Lower leg skin (tissue), 3 donors: ENCODE data around the gene CYB5R4.

Experiments used
- CTCF ChIP-seq, 3 donors: fragments of 450-650 bp; IDR thresholded peaks; one replicate each; pipeline ENCODE4 v1.5.1; 2016; ENCODE audit warnings: antibody characterized with exemption in 3 of 3, mild to moderate bottlenecking in 3 of 3, moderate library complexity in 2 of 3
- POLR2A ChIP-seq, 2 donors: fragments of 450-650 bp; IDR thresholded peaks; one replicate each; pipeline ENCODE4 v1.6.1; 2016 to 2017; ENCODE audit warnings: antibody characterized with exemption in 2 of 2, mild to moderate bottlenecking in 1 of 2, moderate library complexity in 1 of 2

- TF ChIP-seq CTCF (IDR thresholded peaks at IDR 0.05) (no peak), POLR2A (IDR thresholded peaks at IDR 0.05) (no peak)
Observed at GRCh38 chr6:83860782-83861495, 1.4 kb downstream of the CYB5R4 start.
